Sigmoid colon (tissue), 7 donors: ENCODE results near the gene LYL1. TPM values are rescaled to one million over a fixed set of nuclear protein-coding genes. Genes with fewer than 3 reads are reported as not detected.
A peak's percentile ranks its signal among the peaks of the same experiment; 100 is the strongest.

ENCODE experiments used
- DNase-seq: peaks from one replicate; pipeline ENCODE4 v3.0.0-alpha.2; 2019
- H3K27ac ChIP-seq, 4 donors: fragments of 200-600 bp; sonication (generic); one replicate each; pipeline ENCODE4 v1.5.1; 2016 to 2019; ENCODE audit warnings: mild to moderate bottlenecking in 1 of 4
- H3K27me3 ChIP-seq, 3 donors: fragments of 200-600 bp; sonication (generic); one replicate each; pipeline ENCODE4 v1.5.1; 2019; ENCODE audit warnings: mild to moderate bottlenecking in 1 of 3
- H3K36me3 ChIP-seq, 4 donors: fragments of 200-600 bp; sonication (generic); one replicate each; pipeline ENCODE4 v1.5.1; 2016 to 2019
- H3K4me1 ChIP-seq, 4 donors: fragments of 200-600 bp; sonication (generic); one replicate each; pipeline ENCODE4 v1.5.1; 2017 to 2019
- H3K4me3 ChIP-seq, 4 donors: fragments of 200-600 bp; sonication (generic); one replicate each; pipeline ENCODE4 v1.5.1; 2017 to 2019; ENCODE audit warnings: mild to moderate bottlenecking in 2 of 4, moderate library complexity in 1 of 4
- H3K9me3 ChIP-seq, 4 donors: fragments of 200-600 bp in 3 of 4; sonication (generic) in 3 of 4; one replicate each; pipeline versions ENCODE4 v1.5.1 to v1.6.1; 2013 to 2019
- CTCF ChIP-seq, 4 experiments: fragments of 450-650 bp in 3 of 4; fragments of 200-600 bp in 1 of 4; IDR thresholded peaks; one replicate each; pipeline ENCODE4 v1.5.1; 2016 to 2019; ENCODE audit warnings: antibody characterized with exemption in 4 of 4, mild to moderate bottlenecking in 3 of 4, moderate library complexity in 2 of 4
- EP300 ChIP-seq, 4 donors: sonication (generic); formaldehyde crosslinking; IDR thresholded peaks; one replicate each; pipeline ENCODE4 v1.6.1; 2017; ENCODE audit warnings: antibody characterized with exemption in 4 of 4
- POLR2A ChIP-seq, 2 donors: fragments of 450-650 bp; IDR thresholded peaks; one replicate each; pipeline ENCODE4 v1.6.1; 2016; ENCODE audit warnings: antibody characterized with exemption in 2 of 2, mild to moderate bottlenecking in 2 of 2, moderate library complexity in 2 of 2
- POLR2AphosphoS5 ChIP-seq, 4 donors: sonication (generic); formaldehyde crosslinking; IDR thresholded peaks; one replicate each; pipeline ENCODE4 v1.6.1; 2017; ENCODE audit warnings: antibody characterized with exemption in 4 of 4
- WGBS, 2 donors: extraction: QIAGEN DNeasy Blood & Tissue Kit; methylation state at CpG; one replicate each; pipeline ENCODE4 v1.1.7; 2013; 5-methylcytosine and 5-hydroxymethylcytosine counted together
- intact Hi-C: fragments of 100-400 bp; cut with DNase I; formaldehyde crosslinking; loops from one replicate; pipeline ENCODE4 v1.15.1; 2023
- polyA plus RNA-seq, 3 donors: library from polyadenylated mRNA; stranded (reverse); fragments of 200-250 nt; gene quantifications; one replicate each; pipeline ENCODE4 v1.2.3, GENCODE V29; 2013
- total RNA-seq, 4 donors: library from RNA; depleted of rRNA; stranded (reverse); fragments of >200 nt; gene quantifications; one replicate each; pipeline ENCODE4 v1.1.0, GENCODE V29; 2016
- donor health status: healthy with polysubstance abuse.
- donor health status: Bipolar disorder and iron deficiency.
- donor health status: healthy.

Gene LYL1
- total and polyA plus RNA-seq, 7 donors = 3.0 to 18.4 (median 13.8) TPM

GRCh38 chr19:13103581-13104359 is 1.1 kb upstream of the LYL1 start:
- H3K27ac ChIP-seq = peak overlapping the region; percentile 74 to 95 (median 86)
- peaks cover 0 to 7% (median 2%) of the 10 kb centered on the region in 4 donors for H3K36me3 ChIP-seq
- H3K27me3 ChIP-seq = no peaks in the 10 kb centered on the region
- H3K4me1 ChIP-seq = peaks cover 0 to 46% (median 36%) of the 10 kb centered on the region in 4 donors
- no peaks in the 10 kb centered on the region for H3K9me3 ChIP-seq
- no peak for DNase-seq
- intact Hi-C loops = loop anchor here (5.0 to 10.0 kb wide), 2 partner anchors 49 to 219 kb away; partner anchors contain the start of genes DNASE2, IER2, KLF1 and STX10
- no peak for TF ChIP-seq POLR2A (IDR thresholded peaks at IDR 0.05)
- no peak for TF ChIP-seq CTCF (IDR thresholded peaks at IDR 0.05)
- no peak for TF ChIP-seq EP300 (IDR thresholded peaks at IDR 0.05)
- no peak for TF ChIP-seq POLR2AphosphoS5 (IDR thresholded peaks at IDR 0.05)
- H3K4me3 ChIP-seq = peak overlapping the region in 2 of 4 donors; percentile 17 to 29
- WGBS, 2 donors = 59 to 85% methylated on average over 13 of the region's 13 CpGs

GRCh38 chr19:13102416-13102665 is 317 bp downstream of the LYL1 start:
- TF ChIP-seq POLR2A (IDR thresholded peaks at IDR 0.05) (no peak), EP300 (IDR thresholded peaks at IDR 0.05) (no peak), CTCF (IDR thresholded peaks at IDR 0.05) (no peak), POLR2AphosphoS5 (IDR thresholded peaks at IDR 0.05) (no peak)
- DNase-seq = no peak
- intact Hi-C loops = loop anchor here (5.0 to 10.0 kb wide), 2 partner anchors 50 to 218 kb away; partner anchors contain the start of genes DNASE2, IER2, KLF1 and STX10
- Histone ChIP-seq H3K9me3 (no peaks in the 10 kb centered on the region), H3K36me3 (peaks cover 0 to 4% (median under 1%) of the 10 kb centered on the region in 4 donors), H3K27me3 (no peaks in the 10 kb centered on the region), H3K27ac (peak overlapping the region; percentile 74 to 95 (median 86)), H3K4me3 (peak overlapping the region; percentile 18 to 58 (median 46)), H3K4me1 (peaks cover 0 to 61% (median 48%) of the 10 kb centered on the region in 4 donors)
- whole genome bisulfite sequencing, 2 donors = 6 to 11% methylated on average over 7 of the region's 7 CpGs

- Histone ChIP-seq H3K9me3 (no peaks in the 10 kb centered on the region), H3K36me3 (no peaks in the 10 kb centered on the region), H3K4me1 (peaks cover 0 to 62% (median 49%) of the 10 kb centered on the region in 4 donors), H3K27me3 (no peaks in the 10 kb centered on the region), H3K27ac (peak overlapping the region; percentile 74 to 95 (median 86)), H3K4me3 (peak overlapping the region; percentile 18 to 58 (median 46))
- intact Hi-C loops = loop anchor here (5.0 to 10.0 kb wide), 2 partner anchors 50 to 217 kb away; partner anchors contain the start of genes DNASE2, IER2, KLF1 and STX10
- TF ChIP-seq POLR2A (IDR thresholded peaks at IDR 0.05) = no peak
- 55 to 71% methylated on average over 7 of the region's 7 CpGs for WGBS, 2 donors
- no peak for DNase-seq
Observed at GRCh38 chr19:13101590-13102415, 855 bp downstream of the LYL1 start.

- peak overlapping the region; percentile 85 to 95 (median 87) for H3K27ac ChIP-seq
- TF ChIP-seq EP300 (IDR thresholded peaks at IDR 0.05) (no peak), CTCF (IDR thresholded peaks at IDR 0.05) (no peak)
- H3K9me3 ChIP-seq = no peaks in the 10 kb centered on the region
- H3K27me3 ChIP-seq = no peaks in the 10 kb centered on the region
- DNase-seq = no peak
- no peaks in the 10 kb centered on the region for H3K36me3 ChIP-seq
- H3K4me1 ChIP-seq = peaks cover 0 to 69% (median 56%) of the 10 kb centered on the region in 4 donors
- peak overlapping the region in 3 of 4 donors; percentile 41 to 58 (median 50) for H3K4me3 ChIP-seq
- intact Hi-C loops = loop anchor here (5.0 to 10.0 kb wide), 2 partner anchors 51 to 216 kb away; partner anchors contain the start of genes DNASE2, IER2, KLF1 and STX10
- WGBS, 2 donors = 56 to 69% methylated on average over 18 of the region's 18 CpGs
Observed at GRCh38 chr19:13100841-13101589, 1.6 kb downstream of the LYL1 start.
